Transverse colon (tissue), 4 donors: ENCODE data around the gene ABTB2. TPM values are rescaled to one million over a fixed set of nuclear protein-coding genes. Genes with fewer than 3 reads are reported as not detected.
A peak's percentile ranks its signal among the peaks of the same experiment; 100 is the strongest.

Experiments used
- DNase-seq: peaks from one replicate; pipeline ENCODE4 v3.0.0-alpha.2; 2019
- H3K27ac ChIP-seq, 4 donors: fragments of 200-600 bp; sonication (generic); 2 replicates each; pipeline ENCODE4 v1.5.1; 2016 to 2018; ENCODE audit warnings: inconsistent platforms in 4 of 4
- H3K27me3 ChIP-seq: fragments of 200-600 bp; sonication (generic); 2 replicates; pipeline ENCODE4 v1.5.1; 2017; ENCODE audit warnings: inconsistent platforms
- H3K36me3 ChIP-seq, 4 donors: fragments of 200-600 bp; sonication (generic); 2 replicates each; pipeline ENCODE4 v1.5.1; 2017 to 2019; ENCODE audit warnings: inconsistent platforms in 4 of 4
- H3K4me1 ChIP-seq, 4 donors: fragments of 200-600 bp; sonication (generic); 2 replicates each; pipeline ENCODE4 v1.5.1; 2017 to 2020; ENCODE audit warnings: inconsistent platforms in 4 of 4
- H3K4me3 ChIP-seq, 4 donors: fragments of 200-600 bp; sonication (generic); 1 replicate in 1 of 4; 2 replicates in 3 of 4; pipeline versions ENCODE4 v1.5.1 to v1.6.1; 2017 to 2019; ENCODE audit warnings: inconsistent platforms in 4 of 4
- H3K9me3 ChIP-seq, 2 donors: fragments of 200-600 bp; sonication (generic); 2 replicates each; pipeline ENCODE4 v1.5.1; 2017 to 2019; ENCODE audit warnings: inconsistent platforms in 2 of 2
- CTCF ChIP-seq, 5 experiments: fragments of 200-600 bp in 3 of 5; fragments of 450-650 bp in 2 of 5; sonication (generic) in 3 of 5; IDR thresholded peaks; 1 replicate in 2 of 5; 2 replicates in 3 of 5; pipeline ENCODE4 v1.5.1; 2016 to 2017; ENCODE audit warnings: antibody characterized with exemption in 5 of 5, inconsistent platforms in 3 of 5, mild to moderate bottlenecking in 2 of 5, moderate library complexity in 1 of 5
- EP300 ChIP-seq: sonication (generic); formaldehyde crosslinking; IDR thresholded peaks from one replicate; pipeline ENCODE4 v1.6.1; 2017; ENCODE audit warnings: antibody characterized with exemption, low read depth
- POLR2A ChIP-seq: fragments of 450-650 bp; IDR thresholded peaks from one replicate; pipeline ENCODE4 v1.6.1; 2016; ENCODE audit warnings: antibody characterized with exemption, mild to moderate bottlenecking, moderate library complexity
- POLR2AphosphoS5 ChIP-seq, 3 donors: sonication (generic); formaldehyde crosslinking; IDR thresholded peaks; one replicate each; pipeline ENCODE4 v1.6.1; 2016; ENCODE audit warnings: antibody characterized with exemption in 3 of 3
- WGBS, 2 donors: methylation state at CpG; one replicate each; pipeline ENCODE4 v1.1.5; 2018; ENCODE audit warnings: low coverage in 1 of 2; 5-methylcytosine and 5-hydroxymethylcytosine counted together
- in situ Hi-C, 4 donors: fragments of 200-750 bp; cut with MboI; loops; one replicate each; pipeline versions ENCODE4 v1.15.0 to v1.15.1; 2017; ENCODE audit warnings: low sequenced_read_pairs in 3 of 4, low pct_ligation_motif_present in 1 of 4, low pct_unique_long_range_greater_than_20kb in 1 of 4
- intact Hi-C: fragments of 100-400 bp; cut with DNase I; formaldehyde crosslinking; loops from one replicate; pipeline ENCODE4 v1.15.1; 2023; ENCODE audit warnings: low total_unique reads
- total RNA-seq, 4 donors: library from RNA; depleted of rRNA; stranded (reverse); fragments of >200 nt; gene quantifications; one replicate each; pipeline ENCODE4 v1.1.0, GENCODE V29; 2016

Gene ABTB2
- total RNA-seq, 4 donors from 2014 or later = 0.60 to 41.9 (median 20.7) TPM

DNA sequence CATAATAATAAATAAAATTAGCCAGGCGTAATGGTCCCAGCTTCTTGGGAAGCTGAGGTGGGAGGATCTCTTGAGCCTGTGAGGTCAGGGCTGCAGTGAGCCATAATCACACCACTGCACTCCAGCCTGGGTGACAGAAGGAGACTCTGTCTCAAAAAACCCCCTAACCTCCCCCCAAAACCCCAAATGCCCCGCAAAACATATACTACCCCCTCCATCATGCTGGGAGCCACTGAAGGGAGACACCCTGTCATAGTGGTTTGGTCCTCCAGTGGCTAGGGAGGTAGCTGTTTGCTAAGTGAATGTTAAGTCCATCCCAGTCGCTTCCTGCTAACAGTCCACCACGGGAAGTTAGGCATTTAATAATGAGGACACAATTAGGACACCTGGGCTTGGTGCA lies 125.0 kb downstream of the ABTB2 start:
- no peaks in the 10 kb centered on the region for H3K36me3 ChIP-seq
- H3K27me3 ChIP-seq = no peaks in the 10 kb centered on the region
- H3K9me3 ChIP-seq = no peaks in the 10 kb centered on the region
- intact Hi-C loops (no loop called here), in situ Hi-C loops (no loop called here)
- DNase-seq = no peak
- no peak overlapping the region for H3K27ac ChIP-seq
- H3K4me3 ChIP-seq = no peak overlapping the region
- H3K4me1 ChIP-seq = peaks cover 0 to 13% (median 10%) of the 10 kb centered on the region in 4 donors
- WGBS, 2 donors = 60 to 83% methylated on average over 1 to 4 of the region's 4 CpGs
- TF ChIP-seq CTCF (IDR thresholded peaks at IDR 0.05) = no peak

- intact Hi-C loops = no loop called here
- no peak overlapping the region for H3K4me3 ChIP-seq
- peak overlapping the region in 2 of 4 donors; percentile 56 to 63 for H3K27ac ChIP-seq
- no peaks in the 10 kb centered on the region for H3K36me3 ChIP-seq
- H3K27me3 ChIP-seq = no peaks in the 10 kb centered on the region
- no peaks in the 10 kb centered on the region for H3K9me3 ChIP-seq
- peak; percentile 37 for DNase-seq
- peaks cover 11 to 45% (median 22%) of the 10 kb centered on the region in 4 donors for H3K4me1 ChIP-seq
- in situ Hi-C loops = no loop called here
- WGBS, 2 donors = 50 to 69% methylated on average over 1 of the region's 1 CpG
- TF ChIP-seq POLR2A = peak; percentile 9
- no peak for TF ChIP-seq EP300
- no peak for TF ChIP-seq POLR2AphosphoS5 (IDR thresholded peaks at IDR 0.05)
- peak in 2 of 5 experiments; percentile 24 to 25 for TF ChIP-seq CTCF (IDR thresholded peaks at IDR 0.05)
Measured at GRCh38 chr11:34226210-34226609, 131.6 kb downstream of the ABTB2 start.

GRCh38 chr11:34225091-34225490 lies 132.7 kb downstream of the ABTB2 start:
- in situ Hi-C loops = no loop called here
- TF ChIP-seq CTCF (IDR thresholded peaks at IDR 0.05) (no peak), POLR2A (no peak), EP300 (no peak), POLR2AphosphoS5 (IDR thresholded peaks at IDR 0.05) (no peak)
- 56 to 65% methylated on average over 5 to 10 of the region's 10 CpGs for WGBS, 2 donors
- H3K4me1 ChIP-seq = peaks cover 11 to 45% (median 22%) of the 10 kb centered on the region in 4 donors
- no peak overlapping the region for H3K4me3 ChIP-seq
- peak overlapping the region in 1 of 4 donors; percentile 63 for H3K27ac ChIP-seq
- no peaks in the 10 kb centered on the region for H3K36me3 ChIP-seq
- no peaks in the 10 kb centered on the region for H3K27me3 ChIP-seq
- H3K9me3 ChIP-seq = no peaks in the 10 kb centered on the region
- no peak for DNase-seq
- intact Hi-C loops = no loop called here

DNA sequence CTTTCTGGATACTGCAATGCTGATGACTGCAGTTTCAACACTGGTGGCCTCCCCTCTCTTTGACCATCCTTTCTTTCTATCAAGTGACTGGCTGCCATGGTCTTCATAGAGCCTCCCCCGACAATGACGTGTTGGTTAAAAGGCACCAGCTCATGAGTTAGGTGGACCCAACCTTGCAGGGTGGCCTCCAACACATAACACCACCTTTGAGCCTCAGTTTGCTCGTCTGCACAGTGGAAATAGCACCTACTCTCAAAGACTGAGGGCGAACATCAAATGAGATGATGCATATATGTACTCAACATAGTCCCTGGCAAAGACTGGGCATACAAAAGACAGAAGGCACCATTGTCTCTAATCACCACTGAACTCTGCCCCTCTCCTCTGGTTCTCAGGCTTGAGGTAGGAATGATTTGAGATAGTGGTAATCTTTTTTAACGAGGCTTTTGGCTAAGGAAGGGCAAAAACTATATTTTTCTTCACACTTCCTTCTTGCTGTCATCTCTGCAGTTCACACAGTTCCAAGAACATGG lies 133.3 kb downstream of the ABTB2 start:
- Histone ChIP-seq H3K27me3 (no peaks in the 10 kb centered on the region), H3K9me3 (no peaks in the 10 kb centered on the region), H3K36me3 (no peaks in the 10 kb centered on the region), H3K4me1 (peaks cover 11 to 47% (median 22%) of the 10 kb centered on the region in 4 donors), H3K4me3 (no peak overlapping the region), H3K27ac (peak overlapping the region in 2 of 4 donors; percentile 17 to 63)
- no peak for DNase-seq
- 73 to 80% methylated on average over 1 to 5 of the region's 5 CpGs for WGBS, 2 donors
- no peak for TF ChIP-seq POLR2AphosphoS5 (IDR thresholded peaks at IDR 0.05)
- TF ChIP-seq CTCF (IDR thresholded peaks at IDR 0.05) = no peak
- no peak for TF ChIP-seq POLR2A
- TF ChIP-seq EP300 = no peak
- intact Hi-C loops = no loop called here
- in situ Hi-C loops = no loop called here
